CD14-positive monocyte (primary cell): ENCODE results near the gene NEU1. TPM values are rescaled to one million over a fixed set of nuclear protein-coding genes. Genes with fewer than 3 reads are reported as not detected.
"Not testable (repeated sequence)": the region's sequence is repeated elsewhere in the genome, so short reads cannot be mapped to it uniquely, and the experiment has no call there.

Experiments used
- DNase-seq, 3 donors: peaks; one replicate each; pipeline ENCODE4 v3.0.0-alpha.2; 2011 to 2022
- H2AFZ ChIP-seq: 2 replicates; pipeline ENCODE4 v1.6.0; 2012; ENCODE audit warnings: mild to moderate bottlenecking, low read depth, low read length, inconsistent platforms; ENCODE audit not compliant: insufficient read depth, poor library complexity, severe bottlenecking
- H3K27ac ChIP-seq, 2 donors: 1 replicate in 1 of 2; 2 replicates in 1 of 2; pipeline ENCODE4 v1.5.1; 2012 to 2013; ENCODE audit warnings: low read length in 2 of 2, control low read depth in 1 of 2, inconsistent platforms in 1 of 2, low read depth in 1 of 2, mild to moderate bottlenecking in 1 of 2
- H3K27me3 ChIP-seq, 2 donors: one replicate each; pipeline versions ENCODE4 v1.6.0 to v1.6.1; 2011 to 2013; ENCODE audit warnings: low read length in 2 of 2; ENCODE audit not compliant: control insufficient read depth in 2 of 2, insufficient read depth in 2 of 2
- H3K36me3 ChIP-seq, 2 donors: replicated peaks in 1 of 2; 1 replicate in 1 of 2; 2 replicates in 1 of 2; pipeline versions ENCODE4 v1.5.1 to v1.6.1; 2012 to 2013; ENCODE audit warnings: low read length in 2 of 2, control low read depth in 1 of 2, inconsistent platforms in 1 of 2, mild to moderate bottlenecking in 1 of 2; ENCODE audit not compliant: insufficient read depth in 2 of 2, control insufficient read depth in 1 of 2
- H3K4me1 ChIP-seq, 2 donors: 1 replicate in 1 of 2; 2 replicates in 1 of 2; pipeline versions ENCODE4 v1.5.1 to v1.6.1; 2012 to 2013; ENCODE audit warnings: low read length in 2 of 2, control low read depth in 1 of 2, inconsistent platforms in 1 of 2, mild to moderate bottlenecking in 1 of 2, moderate library complexity in 1 of 2; ENCODE audit not compliant: insufficient read depth in 2 of 2, control insufficient read depth in 1 of 2
- H3K4me2 ChIP-seq: replicated peaks from 2 replicates; pipeline ENCODE3; 2012; ENCODE audit warnings: low read length, moderate library complexity, mild to moderate bottlenecking; ENCODE audit not compliant: poor library complexity, severe bottlenecking; ENCODE audit errors: extremely low read depth
- H3K4me3 ChIP-seq, 3 experiments: fragments of 200-600 bp in 1 of 3; sonication (generic) in 1 of 3; replicated peaks in 1 of 3; 1 replicate in 2 of 3; 2 replicates in 1 of 3; pipeline ENCODE4 v1.5.1; 2011 to 2013; ENCODE audit warnings: low read length in 3 of 3, mild to moderate bottlenecking in 3 of 3, control low read depth in 2 of 3, low read depth in 2 of 3, inconsistent platforms in 1 of 3, moderate library complexity in 1 of 3
- H3K79me2 ChIP-seq: 2 replicates; pipeline ENCODE4 v1.6.0; 2012; ENCODE audit warnings: mild to moderate bottlenecking, control low read depth, inconsistent platforms, low read length, moderate library complexity; ENCODE audit not compliant: insufficient read depth
- H3K9ac ChIP-seq: 2 replicates; pipeline ENCODE4 v1.6.0; 2017; ENCODE audit warnings: low read length, mild to moderate bottlenecking; ENCODE audit not compliant: insufficient read depth, poor library complexity, severe bottlenecking
- H3K9me3 ChIP-seq, 2 donors: replicated peaks in 1 of 2; 1 replicate in 1 of 2; 2 replicates in 1 of 2; pipeline versions ENCODE4 v1.5.1 to v1.6.1; 2012 to 2013; ENCODE audit warnings: low read length in 2 of 2, control low read depth in 1 of 2; ENCODE audit not compliant: control insufficient read depth in 1 of 2, insufficient read depth in 1 of 2
- H4K20me1 ChIP-seq: 2 replicates; pipeline ENCODE4 v1.6.0; 2012; ENCODE audit warnings: mild to moderate bottlenecking, low read length, control low read depth, moderate library complexity; ENCODE audit not compliant: insufficient read depth
- H3K27ac Mint-ChIP-seq, 7 donors: one replicate each; pipeline ENCODE4 v1.8.0; 2020; ENCODE audit warnings: mild to moderate bottlenecking in 7 of 7, mixed read lengths in 7 of 7, moderate library complexity in 6 of 7, inconsistent platforms in 2 of 7
- H3K27me3 Mint-ChIP-seq, 3 donors: one replicate each; pipeline ENCODE4 v1.8.0; 2021 to 2022; ENCODE audit warnings: low read depth in 3 of 3, mild to moderate bottlenecking in 3 of 3, mixed read lengths in 3 of 3, moderate library complexity in 3 of 3, inconsistent platforms in 1 of 3
- H3K36me3 Mint-ChIP-seq, 2 donors: one replicate each; pipeline ENCODE4 v1.8.0; 2020; ENCODE audit warnings: mixed read lengths in 2 of 2, inconsistent platforms in 1 of 2, mild to moderate bottlenecking in 1 of 2
- H3K4me1 Mint-ChIP-seq: one replicate; pipeline ENCODE4 v1.8.0; 2020; ENCODE audit warnings: mild to moderate bottlenecking, mixed read lengths
- H3K4me3 Mint-ChIP-seq, 2 donors: one replicate each; pipeline ENCODE4 v1.8.0; 2020; ENCODE audit warnings: mild to moderate bottlenecking in 2 of 2, mixed read lengths in 2 of 2, moderate library complexity in 1 of 2
- H3K9me3 Mint-ChIP-seq, 7 donors: one replicate each; pipeline ENCODE4 v1.8.0; 2020 to 2022; ENCODE audit warnings: mixed read lengths in 7 of 7, mild to moderate bottlenecking in 6 of 7, moderate library complexity in 6 of 7, inconsistent platforms in 2 of 7
- CTCF ChIP-seq: fragments of 200-600 bp; IDR thresholded peaks from one replicate; pipeline ENCODE4 v1.8.0; 2022; ENCODE audit warnings: antibody characterized with exemption, mild to moderate bottlenecking
- WGBS: methylation state at CpG from one replicate; pipeline ENCODE4 v1.1.5; 2013; ENCODE audit warnings: missing lambda C conversion rate; ENCODE audit not compliant: insufficient coverage; 5-methylcytosine and 5-hydroxymethylcytosine counted together
- intact Hi-C, 2 donors: fragments of 100-400 bp; cut with micrococcal nuclease; formaldehyde crosslinking; loops; one replicate each; pipeline versions ENCODE4 v1.15.0 to v1.15.1; 2023
- polyA plus RNA-seq, 3 donors: library from polyadenylated mRNA; depleted of rRNA in 1 of 3; unstranded in 2 of 3; stranded (reverse) in 1 of 3; fragments of 300-500 nt in 2 of 3; fragments of >200 nt in 1 of 3; fragmentation: Illumina TruSeq in 2 of 3; gene quantifications; 1 replicate in 2 of 3; 2 replicates in 1 of 3; pipeline ENCODE4 v1.2.3, GENCODE V29; 2012 to 2021

NEU1 gene
- polyA plus RNA-seq, 3 donors = 70.2 to 89.5 (median 81.8) TPM

- Histone ChIP-seq H3K79me2 (no peaks in the 10 kb centered on the region), H3K9ac (no peak overlapping the region), H3K27me3 (no peaks in the 10 kb centered on the region), H4K20me1 (no peaks in the 10 kb centered on the region), H3K4me1 (peaks cover 15 to 17% of the 10 kb centered on the region in 2 donors), H3K36me3 (no peaks in the 10 kb centered on the region), H2AFZ (no peak overlapping the region), H3K27ac (no peak overlapping the region), H3K9me3 (no peaks in the 10 kb centered on the region), H3K4me3 (no peak overlapping the region), H3K4me2 (peak overlapping the region; percentile 14)
- Mint-ChIP-seq H3K36me3 (peaks cover 0 to 3% of the 10 kb centered on the region in 2 donors), H3K9me3 (peaks cover 0 to 2% (median 0%) of the 10 kb centered on the region in 7 donors), H3K27ac (no peak overlapping the region), H3K4me1 (peaks cover 24% of the 10 kb centered on the region), H3K27me3 (peaks cover 8 to 29% (median 15%) of the 10 kb centered on the region in 3 donors), H3K4me3 (peak overlapping the region in 1 of 2 donors; percentile 67)
- DNase-seq = no peak
- intact Hi-C loops = loop anchor here in 1 of 2 donors (5.0 kb wide), 1 partner anchor 35 kb away; no protein-coding TSS in a partner anchor
- no peak for TF ChIP-seq CTCF
- WGBS = 17% methylated on average over 4 of the region's 7 CpGs
These were observed 44.7 kb upstream of the NEU1 start for GRCh38 chr6:31907158-31907813.

DNA sequence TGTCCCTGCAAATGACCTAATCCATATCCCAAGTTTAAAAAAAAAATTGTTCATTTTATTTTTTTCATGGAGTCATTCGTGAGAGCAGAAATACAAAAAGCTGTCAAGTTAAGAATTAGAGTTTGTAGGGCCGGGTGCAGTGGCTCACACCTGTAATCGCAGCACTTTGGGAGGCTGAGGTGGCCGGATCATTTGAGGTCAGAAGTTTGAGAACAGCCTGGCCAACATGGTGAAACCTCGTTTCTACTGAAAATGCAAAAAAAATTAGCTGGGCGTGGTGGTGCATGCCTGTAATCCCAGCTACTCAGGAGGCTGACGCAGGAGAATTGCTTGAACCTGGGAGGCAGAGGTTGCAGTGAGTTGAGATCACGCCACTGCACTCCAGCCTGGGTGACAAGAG is 44.1 kb upstream of the NEU1 start:
- not testable (repeated sequence) for DNase-seq, H2AFZ ChIP-seq, H3K27me3 ChIP-seq, H3K4me2 ChIP-seq, H3K9me3 ChIP-seq, H4K20me1 ChIP-seq, H3K36me3 Mint-ChIP-seq, H3K4me3 ChIP-seq, H3K9ac ChIP-seq, H3K27ac Mint-ChIP-seq, H3K9me3 Mint-ChIP-seq, H3K27ac ChIP-seq, H3K79me2 ChIP-seq, H3K4me3 Mint-ChIP-seq, H3K36me3 ChIP-seq
- intact Hi-C loops = loop anchor here in 1 of 2 donors (5.0 kb wide), 1 partner anchor 36 kb away; no protein-coding TSS in a partner anchor
- Mint-ChIP-seq H3K27me3 (peaks cover 8 to 29% (median 15%) of the 10 kb centered on the region in 3 donors), H3K4me1 (peaks cover 25% of the 10 kb centered on the region)
- H3K4me1 ChIP-seq = peaks cover 16 to 19% of the 10 kb centered on the region in 2 donors
- WGBS = 85% methylated on average over 7 of the region's 8 CpGs
